Activated naive CD4-positive, alpha-beta T cell treated with anti-CD3 and anti-CD28 coated beads for 36 hours (primary cell): ENCODE results near the gene WBP1. TPM values are rescaled to one million over a fixed set of nuclear protein-coding genes. Genes with fewer than 3 reads are reported as not detected.

ENCODE experiments used
- CTCF ChIA-PET: fragments of 350-600 bp; sonication (Branson Sonifier 250); formaldehyde crosslinking; loops from one replicate; lab custom pipeline; 2021; ENCODE audit warnings: antibody characterized with exemption; lab: Charles Lee
- DNase-seq: peaks from one replicate; pipeline ENCODE4 v3.0.0-alpha.2; 2020
- H3K27ac Mint-ChIP-seq: one replicate; pipeline ENCODE4 v1.8.0; 2021; ENCODE audit warnings: mild to moderate bottlenecking, mixed read lengths
- H3K27me3 Mint-ChIP-seq: one replicate; pipeline ENCODE4 v1.8.0; 2021; ENCODE audit warnings: low read depth, mixed read lengths
- H3K36me3 Mint-ChIP-seq: one replicate; pipeline ENCODE4 v1.8.0; 2021; ENCODE audit warnings: low read depth, mixed read lengths
- H3K4me1 Mint-ChIP-seq: one replicate; pipeline ENCODE4 v1.8.0; 2021; ENCODE audit warnings: low read depth, mixed read lengths
- H3K4me3 Mint-ChIP-seq: one replicate; pipeline ENCODE4 v1.8.0; 2021; ENCODE audit warnings: mild to moderate bottlenecking, moderate library complexity, mixed read lengths
- H3K9me3 Mint-ChIP-seq: one replicate; pipeline ENCODE4 v1.8.0; 2021; ENCODE audit warnings: mixed read lengths
- intact Hi-C: fragments of 100-400 bp; cut with micrococcal nuclease; formaldehyde crosslinking; loops from one replicate; pipeline ENCODE4 v1.15.1; 2023
- total RNA-seq, 2 experiments: library from RNA; stranded (reverse); gene quantifications; one replicate each; pipeline ENCODE4 v1.2.3, GENCODE V29; 2021

Gene WBP1
- total RNA-seq, 2 experiments from 2014 or later: 39.4 to 40.0 TPM

GRCh38 chr2:74503506-74504475, 45.6 kb downstream of the WBP1 start:
- intact Hi-C loops: loop anchor here (10.0 kb wide), 1 partner anchor 451 kb away; the partner anchor contains the start of gene POLE4
- Mint-ChIP-seq H3K36me3 (peaks cover 24% of the 10 kb centered on the region), H3K4me1 (peaks cover 53% of the 10 kb centered on the region), H3K4me3 (peak overlapping the region; percentile 59), H3K27ac (no peak overlapping the region), H3K27me3 (peaks cover 57% of the 10 kb centered on the region), H3K9me3 (no peaks in the 10 kb centered on the region)
- DNase-seq: no peak
- CTCF ChIA-PET: interaction anchor here (1.0 to 4.8 kb wide), 4 partner anchors 21 to 112 kb away, joined by 3 to 14 read pairs (median 8); partner anchors contain the start of genes CCDC142 and TTC31

- intact Hi-C loops: loop anchor here (10.0 kb wide), 1 partner anchor 450 kb away; the partner anchor contains the start of gene POLE4
- H3K27ac Mint-ChIP-seq: no peak overlapping the region
- DNase-seq: no peak
- no peak overlapping the region for H3K4me3 Mint-ChIP-seq
- peaks cover 24% of the 10 kb centered on the region for H3K36me3 Mint-ChIP-seq
- no peaks in the 10 kb centered on the region for H3K9me3 Mint-ChIP-seq
- H3K4me1 Mint-ChIP-seq: peaks cover 48% of the 10 kb centered on the region
- CTCF ChIA-PET: interaction anchor here (1.0 to 4.8 kb wide), 3 partner anchors 22 to 83 kb away, joined by 3 to 14 read pairs (median 10); partner anchors contain the start of genes CCDC142 and TTC31
- peaks cover 51% of the 10 kb centered on the region for H3K27me3 Mint-ChIP-seq
Observed at GRCh38 chr2:74504591-74504990, 46.4 kb downstream of the WBP1 start.

GRCh38 chr2:74505448-74506246, 47.4 kb downstream of the WBP1 start:
- H3K27ac Mint-ChIP-seq: no peak overlapping the region
- DNase-seq: no peak
- H3K9me3 Mint-ChIP-seq: no peaks in the 10 kb centered on the region
- no peak overlapping the region for H3K4me3 Mint-ChIP-seq
- H3K36me3 Mint-ChIP-seq: peaks cover 24% of the 10 kb centered on the region
- H3K27me3 Mint-ChIP-seq: peaks cover 45% of the 10 kb centered on the region
- intact Hi-C loops: loop anchor here (2.0 to 10.0 kb wide), 5 partner anchors 49 to 449 kb away; partner anchors contain the start of genes DOK1, HK2, POLE4 and SEMA4F
- CTCF ChIA-PET: interaction anchor here (0.5 to 4.8 kb wide), 5 partner anchors 23 to 83 kb away, joined by 3 to 14 read pairs (median 10); partner anchors contain the start of genes CCDC142 and TTC31
- peaks cover 45% of the 10 kb centered on the region for H3K4me1 Mint-ChIP-seq

- DNase-seq: peak; percentile 99
- Mint-ChIP-seq H3K27me3 (peaks cover 41% of the 10 kb centered on the region), H3K36me3 (peaks cover 24% of the 10 kb centered on the region), H3K4me1 (peaks cover 40% of the 10 kb centered on the region), H3K4me3 (peak within 1 kb of the TSS; percentile 91), H3K9me3 (no peaks in the 10 kb centered on the region), H3K27ac (peak within 1 kb of the TSS; percentile 98)
- intact Hi-C loops: loop anchor here (1.0 to 10.0 kb wide), 9 partner anchors 9 to 447 kb away; partner anchors contain the start of genes AUP1, DOK1, HK2 and HTRA2
- CTCF ChIA-PET: interaction anchor here (1.1 to 1.8 kb wide), 2 partner anchors 26 to 81 kb away, joined by 3 to 14 read pairs; no protein-coding TSS in a partner anchor
Observed at GRCh38 chr2:74507145-74507925, 49.1 kb downstream of the WBP1 start, which contains the start of gene PCGF1. TSS of gene PCGF1 (minus strand) at chr2:74507695. CDS start at chr2:74507668, 27 bp downstream.

DNA sequence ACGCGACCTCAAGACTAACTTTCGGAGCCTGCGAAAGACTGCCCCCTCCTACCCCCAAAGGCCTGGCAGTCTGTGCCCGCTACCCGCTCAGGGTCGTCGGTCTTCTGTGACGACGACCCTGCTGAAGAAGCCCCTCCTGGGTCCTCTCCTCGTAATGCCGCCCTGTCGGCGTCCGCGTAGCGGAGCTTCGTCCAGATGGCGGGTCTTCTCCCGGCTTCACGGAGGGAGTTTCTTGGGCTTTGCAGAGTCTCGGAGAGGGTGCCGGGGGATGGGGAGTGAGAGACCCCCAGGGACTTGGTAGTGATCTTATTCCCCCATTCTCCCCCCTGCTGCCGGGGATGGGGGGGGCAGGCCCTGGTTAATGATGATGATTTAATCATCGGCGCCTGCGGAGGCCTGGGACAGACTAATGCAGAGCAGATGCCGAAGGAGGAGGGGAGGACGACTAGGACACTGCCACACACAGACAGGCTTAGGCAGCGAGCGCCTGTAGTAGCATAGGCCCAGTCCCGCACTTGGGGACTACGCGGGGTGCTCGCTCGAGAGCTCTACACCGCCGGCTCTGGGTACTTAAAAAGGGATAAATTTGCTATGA, 49.8 kb downstream of the WBP1 start:
- H3K9me3 Mint-ChIP-seq: no peaks in the 10 kb centered on the region
- H3K27me3 Mint-ChIP-seq: peaks cover 40% of the 10 kb centered on the region

GRCh38 chr2:74510272-74510671, 52.0 kb downstream of the WBP1 start:
- peaks cover 23% of the 10 kb centered on the region for H3K4me1 Mint-ChIP-seq

More for the DNA sequence above, 49.8 kb downstream of the WBP1 start:
- Mint-ChIP-seq H3K36me3 (peaks cover 24% of the 10 kb centered on the region), H3K4me1 (peaks cover 36% of the 10 kb centered on the region), H3K27ac (peak overlapping the region; percentile 98), H3K4me3 (peak overlapping the region; percentile 91)
- peak; percentile 45 for DNase-seq
- CTCF ChIA-PET: interaction anchor here (1.1 to 2.9 kb wide), 3 partner anchors 24 to 80 kb away, joined by 3 to 14 read pairs (median 3); partner anchors contain the start of genes CCDC142 and TTC31
- intact Hi-C loops: loop anchor here (1.0 to 10.0 kb wide), 9 partner anchors 8 to 447 kb away; partner anchors contain the start of genes AUP1, DOK1, HK2 and HTRA2

More at GRCh38 chr2:74510272-74510671, 52.0 kb downstream of the WBP1 start:
- CTCF ChIA-PET: interaction anchor here (1.1 to 2.9 kb wide), 5 partner anchors 19 to 78 kb away, joined by 6 to 14 read pairs (median 7); partner anchors contain the start of genes AUP1, CCDC142, HTRA2 and TTC31
- Mint-ChIP-seq H3K9me3 (no peaks in the 10 kb centered on the region), H3K27me3 (peaks cover 35% of the 10 kb centered on the region), H3K36me3 (peaks cover 13% of the 10 kb centered on the region), H3K4me3 (no peak overlapping the region), H3K27ac (no peak overlapping the region)
- intact Hi-C loops: no loop called here
- no peak for DNase-seq

Other genes with a start within 250 kb of the WBP1 start
- gene SLC4A5, start 115.0 kb upstream of the WBP1 start, total RNA-seq: 1 to 10 TPM; 1.1 to 2.3 TPM
- gene DCTN1, start 78.1 kb upstream of the WBP1 start, total RNA-seq: 10 to 100 TPM; 54.0 to 61.7 TPM
- 1 to 10 TPM; 2.6 to 3.4 TPM for gene C2orf81, start 36.8 kb upstream of the WBP1 start, total RNA-seq
- 10 to 100 TPM; 67.2 to 70.8 TPM for gene WDR54, start 36.7 kb upstream of the WBP1 start, total RNA-seq
- 1 to 10 TPM in 1 of 2 experiments, under 1 TPM in 1; 0.95 to 1.6 TPM for gene RTKN, start 16.5 kb upstream of the WBP1 start, total RNA-seq
- 10 to 100 TPM; 26.5 to 28.3 TPM for gene INO80B, start 3.4 kb upstream of the WBP1 start, total RNA-seq
- 10 to 100 TPM; 38.8 to 39.1 TPM for gene MOGS, start 6.9 kb downstream of the WBP1 start, total RNA-seq
- 100 to 1,000 TPM; 112 to 117 TPM for gene MRPL53, start 14.2 kb downstream of the WBP1 start, total RNA-seq
- 1 to 10 TPM; 3.7 to 5.8 TPM for gene CCDC142, start 24.6 kb downstream of the WBP1 start, total RNA-seq
- gene TTC31, start 24.6 kb downstream of the WBP1 start, total RNA-seq: 10 to 100 TPM; 29.5 to 30.6 TPM
- under 1 TPM in 1 of 2 experiments, not detected in 1; 0.31 TPM for gene LBX2, start 41.2 kb downstream of the WBP1 start, total RNA-seq
- 10 to 100 TPM; 21.1 to 24.4 TPM for gene PCGF1, start 49.3 kb downstream of the WBP1 start, total RNA-seq
- under 1 TPM; 0.10 TPM for gene TLX2, start 56.0 kb downstream of the WBP1 start, total RNA-seq
- under 1 TPM; 0.10 to 0.45 TPM for gene DQX1, start 67.8 kb downstream of the WBP1 start, total RNA-seq
- 10 to 100 TPM; 77.4 to 78.5 TPM for gene AUP1, start 71.3 kb downstream of the WBP1 start, total RNA-seq
- gene HTRA2, start 71.5 kb downstream of the WBP1 start, total RNA-seq: 10 to 100 TPM; 39.0 to 39.7 TPM
- under 1 TPM; 0.35 to 0.41 TPM for gene LOXL3, start 95.5 kb downstream of the WBP1 start, total RNA-seq
- gene DOK1, start 96.3 kb downstream of the WBP1 start, total RNA-seq: 10 to 100 TPM; 12.3 to 13.2 TPM
- gene M1AP, start 189.9 kb downstream of the WBP1 start, total RNA-seq: under 1 TPM in 1 of 2 experiments, not detected in 1; 0.10 TPM
- gene SEMA4F, start 195.8 kb downstream of the WBP1 start, total RNA-seq: 1 to 10 TPM; 4.3 to 5.3 TPM